MCF 10A (cell line): ENCODE measurements around the gene CAMSAP1. TPM values are rescaled to one million over a fixed set of nuclear protein-coding genes. Genes with fewer than 3 reads are reported as not detected.

Source experiments
- BruUV-seq: library from RNA; stranded (reverse); fragments of 400-500 nt; replicated peaks from 2 replicates; lab custom pipeline; 2021; lab: Mats Ljungman, UMichigan
- CTCF ChIA-PET: fragments of 300-600 bp; sonication (Branson Sonifier 250); formaldehyde crosslinking; extraction: SDS; loops from one replicate; lab custom pipeline; 2021; ENCODE audit warnings: antibody characterized with exemption, inconsistent platforms; lab: Yijun Ruan, JAX
- POLR2A ChIA-PET: fragments of 300-600, 350-650 bp; sonication (Branson Sonifier 250); formaldehyde crosslinking; extraction: SDS; loops from one replicate; lab custom pipeline; 2020; ENCODE audit warnings: antibody characterized with exemption, inconsistent platforms; lab: Yijun Ruan, JAX
- DNase-seq: peaks from one replicate; pipeline ENCODE4 v3.0.0-alpha.2; 2018; ENCODE audit not compliant: unreplicated experiment
- H3K27ac Mint-ChIP-seq: one replicate; pipeline ENCODE4 v1.8.0; 2022; ENCODE audit warnings: mild to moderate bottlenecking, low read depth, mixed read lengths; ENCODE audit not compliant: unreplicated experiment
- H3K27me3 Mint-ChIP-seq: one replicate; pipeline ENCODE4 v1.8.0; 2022; ENCODE audit warnings: mixed read lengths; ENCODE audit not compliant: insufficient read depth, unreplicated experiment
- H3K36me3 Mint-ChIP-seq: one replicate; pipeline ENCODE4 v1.8.0; 2022; ENCODE audit warnings: mild to moderate bottlenecking, moderate library complexity, mixed read lengths; ENCODE audit not compliant: insufficient read depth, unreplicated experiment
- H3K4me1 Mint-ChIP-seq: one replicate; pipeline ENCODE4 v1.8.0; 2022; ENCODE audit warnings: mixed read lengths; ENCODE audit not compliant: insufficient read depth, unreplicated experiment
- H3K4me3 Mint-ChIP-seq: one replicate; pipeline ENCODE4 v1.8.0; 2022; ENCODE audit warnings: mild to moderate bottlenecking, moderate library complexity, mixed read lengths; ENCODE audit not compliant: unreplicated experiment
- H3K9me3 Mint-ChIP-seq: one replicate; pipeline ENCODE4 v1.8.0; 2022; ENCODE audit warnings: mixed read lengths; ENCODE audit not compliant: unreplicated experiment
- intact Hi-C: fragments of 100-400 bp; cut with micrococcal nuclease; formaldehyde crosslinking; loops from 2 replicates; pipeline ENCODE4 v1.14.1; 2022
- total RNA-seq: library from RNA; stranded (reverse); gene quantifications from 2 replicates; pipeline ENCODE4 v1.2.3, GENCODE V29; 2022
- TF ChIP-seq, protein P1 (sequence below): fragments of 200-600 bp; IDR thresholded peaks from one replicate; pipeline ENCODE4 v1.8.0; 2022; ENCODE audit warnings: antibody characterized with exemption, mild to moderate bottlenecking; ENCODE audit not compliant: unreplicated experiment

CAMSAP1 gene
- total RNA-seq, 1 experiment from 2014 or later = 39.5 TPM

DNA sequence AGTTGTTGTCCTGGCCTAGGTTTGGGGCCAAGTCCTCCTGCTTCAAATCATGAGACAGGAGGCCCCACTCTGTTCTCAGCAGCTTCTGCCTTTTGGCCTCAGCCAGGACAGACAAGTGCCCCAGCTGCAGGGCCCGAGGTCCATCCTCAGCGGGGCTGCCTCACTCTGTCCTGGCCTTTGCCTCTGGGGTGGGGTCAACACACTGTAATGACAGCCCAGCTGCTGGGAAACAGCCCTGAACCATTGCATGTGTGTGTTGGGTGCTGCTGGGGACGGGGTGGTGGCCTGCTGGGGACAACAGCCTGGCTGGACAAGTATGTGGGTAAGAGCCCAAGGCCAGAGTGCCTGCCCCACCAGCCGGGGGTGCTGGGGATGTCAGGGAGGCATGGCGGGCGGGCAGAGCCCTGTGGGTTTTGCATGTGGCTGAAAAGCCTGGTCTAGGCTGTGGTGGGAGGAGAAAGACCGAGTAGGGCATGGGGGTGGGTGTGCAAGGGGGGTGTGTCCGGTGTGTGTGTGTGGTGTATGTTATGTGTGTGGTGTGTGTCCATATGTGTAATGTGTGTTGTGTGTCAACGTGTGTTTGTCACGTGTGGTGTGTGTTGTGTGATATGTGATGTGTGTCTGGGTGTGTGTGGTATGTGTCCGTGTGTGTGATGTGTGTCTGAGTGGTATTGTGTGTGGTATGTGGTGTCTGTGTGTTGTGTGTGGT lies 133.7 kb downstream of the CAMSAP1 start:
- TF ChIP-seq, protein P1, sequence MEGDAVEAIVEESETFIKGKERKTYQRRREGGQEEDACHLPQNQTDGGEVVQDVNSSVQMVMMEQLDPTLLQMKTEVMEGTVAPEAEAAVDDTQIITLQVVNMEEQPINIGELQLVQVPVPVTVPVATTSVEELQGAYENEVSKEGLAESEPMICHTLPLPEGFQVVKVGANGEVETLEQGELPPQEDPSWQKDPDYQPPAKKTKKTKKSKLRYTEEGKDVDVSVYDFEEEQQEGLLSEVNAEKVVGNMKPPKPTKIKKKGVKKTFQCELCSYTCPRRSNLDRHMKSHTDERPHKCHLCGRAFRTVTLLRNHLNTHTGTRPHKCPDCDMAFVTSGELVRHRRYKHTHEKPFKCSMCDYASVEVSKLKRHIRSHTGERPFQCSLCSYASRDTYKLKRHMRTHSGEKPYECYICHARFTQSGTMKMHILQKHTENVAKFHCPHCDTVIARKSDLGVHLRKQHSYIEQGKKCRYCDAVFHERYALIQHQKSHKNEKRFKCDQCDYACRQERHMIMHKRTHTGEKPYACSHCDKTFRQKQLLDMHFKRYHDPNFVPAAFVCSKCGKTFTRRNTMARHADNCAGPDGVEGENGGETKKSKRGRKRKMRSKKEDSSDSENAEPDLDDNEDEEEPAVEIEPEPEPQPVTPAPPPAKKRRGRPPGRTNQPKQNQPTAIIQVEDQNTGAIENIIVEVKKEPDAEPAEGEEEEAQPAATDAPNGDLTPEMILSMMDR = no peak

DNA sequence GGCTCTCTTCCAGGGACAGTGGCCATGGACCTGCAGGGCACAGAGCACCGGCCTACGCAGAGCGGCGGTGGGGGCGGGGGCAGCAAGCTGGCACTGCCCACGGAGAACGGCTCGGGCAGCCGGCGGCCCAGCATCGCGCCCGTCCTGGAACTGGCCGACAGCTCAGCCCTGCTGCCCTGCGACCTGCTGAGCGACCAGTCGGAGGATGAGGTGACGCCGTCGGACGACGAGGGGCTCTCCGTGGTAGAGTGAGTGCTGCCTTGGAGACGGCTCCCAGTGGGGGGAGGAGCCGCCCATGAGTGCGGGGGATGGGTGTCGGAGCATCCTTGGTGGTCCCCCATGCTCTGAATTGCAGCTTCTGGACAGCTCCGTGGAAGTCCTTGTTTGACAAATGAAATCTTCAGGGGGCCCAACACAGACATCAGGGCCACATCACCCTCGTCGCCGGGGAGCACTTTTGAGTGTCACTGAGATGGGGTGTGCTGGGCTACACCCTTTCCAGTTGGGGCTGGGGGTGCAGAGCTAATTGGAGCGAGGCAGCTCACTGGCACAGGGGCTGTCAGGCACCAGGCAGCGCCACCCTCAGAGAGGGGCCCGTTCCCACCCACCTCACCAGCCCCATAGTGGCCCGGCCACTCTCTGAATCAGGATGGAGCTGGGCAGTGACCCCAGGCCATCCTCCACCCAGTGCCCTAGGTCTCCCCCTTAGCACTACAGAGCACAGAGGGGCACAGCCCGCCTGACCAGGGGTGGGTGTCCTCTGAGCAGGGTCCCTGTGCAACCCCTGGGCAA lies 134.4 kb downstream of the CAMSAP1 start:
- no peak for DNase-seq
- ChIA-PET CTCF (no interaction called here), POLR2A (no interaction called here)
- BruUV-seq = no TSS peak
- no peaks in the 10 kb centered on the region for H3K4me1 Mint-ChIP-seq
- no peak overlapping the region for H3K4me3 Mint-ChIP-seq
- TF ChIP-seq, protein P1 = no peak
- no peaks in the 10 kb centered on the region for H3K9me3 Mint-ChIP-seq
- no peaks in the 10 kb centered on the region for H3K27me3 Mint-ChIP-seq
- no peaks in the 10 kb centered on the region for H3K36me3 Mint-ChIP-seq
- no peak overlapping the region for H3K27ac Mint-ChIP-seq
- intact Hi-C loops = no loop called here

More for the DNA sequence above, 133.7 kb downstream of the CAMSAP1 start:
- ChIA-PET CTCF (no interaction called here), POLR2A (no interaction called here)
- Mint-ChIP-seq H3K36me3 (no peaks in the 10 kb centered on the region), H3K9me3 (no peaks in the 10 kb centered on the region), H3K27ac (no peak overlapping the region), H3K4me3 (no peak overlapping the region), H3K4me1 (no peaks in the 10 kb centered on the region), H3K27me3 (no peaks in the 10 kb centered on the region)
- no peak for DNase-seq
- BruUV-seq = no TSS peak
- intact Hi-C loops = no loop called here

DNA sequence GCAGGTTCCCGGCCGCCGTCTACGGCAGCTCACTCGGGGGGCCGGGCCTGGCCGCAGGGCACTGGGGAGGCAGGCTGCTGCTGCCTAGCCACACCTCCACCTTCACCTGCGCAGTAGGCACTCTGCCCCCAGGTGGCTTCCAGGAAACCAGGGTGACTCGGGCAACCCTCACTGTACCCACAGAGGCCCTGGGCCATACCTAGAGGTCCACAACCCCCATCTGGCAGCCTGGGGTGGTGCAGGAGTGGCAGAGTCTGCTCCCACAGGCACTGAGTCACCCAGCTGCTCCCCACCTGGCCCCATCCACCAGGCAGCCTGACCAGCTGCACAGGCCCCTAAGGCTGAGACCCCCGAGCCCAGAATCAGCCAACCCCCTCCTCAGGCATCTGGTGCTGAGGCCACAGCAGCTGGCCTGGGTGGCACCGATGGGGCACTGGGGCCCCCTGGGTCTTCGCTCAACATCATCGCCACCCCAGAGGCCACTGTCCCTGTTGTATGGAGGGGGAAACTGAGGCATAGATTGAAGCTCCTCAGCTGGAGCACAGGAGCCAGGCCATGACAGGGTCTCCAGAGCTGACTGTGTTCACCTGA lies 135.2 kb downstream of the CAMSAP1 start:
- Mint-ChIP-seq H3K27ac (no peak overlapping the region), H3K9me3 (no peaks in the 10 kb centered on the region), H3K36me3 (no peaks in the 10 kb centered on the region), H3K4me3 (no peak overlapping the region), H3K27me3 (no peaks in the 10 kb centered on the region), H3K4me1 (no peaks in the 10 kb centered on the region)
- ChIA-PET CTCF (no interaction called here), POLR2A (no interaction called here)
- BruUV-seq = no TSS peak
- no peak for DNase-seq
- intact Hi-C loops = no loop called here
- TF ChIP-seq, protein P1 = no peak

DNA sequence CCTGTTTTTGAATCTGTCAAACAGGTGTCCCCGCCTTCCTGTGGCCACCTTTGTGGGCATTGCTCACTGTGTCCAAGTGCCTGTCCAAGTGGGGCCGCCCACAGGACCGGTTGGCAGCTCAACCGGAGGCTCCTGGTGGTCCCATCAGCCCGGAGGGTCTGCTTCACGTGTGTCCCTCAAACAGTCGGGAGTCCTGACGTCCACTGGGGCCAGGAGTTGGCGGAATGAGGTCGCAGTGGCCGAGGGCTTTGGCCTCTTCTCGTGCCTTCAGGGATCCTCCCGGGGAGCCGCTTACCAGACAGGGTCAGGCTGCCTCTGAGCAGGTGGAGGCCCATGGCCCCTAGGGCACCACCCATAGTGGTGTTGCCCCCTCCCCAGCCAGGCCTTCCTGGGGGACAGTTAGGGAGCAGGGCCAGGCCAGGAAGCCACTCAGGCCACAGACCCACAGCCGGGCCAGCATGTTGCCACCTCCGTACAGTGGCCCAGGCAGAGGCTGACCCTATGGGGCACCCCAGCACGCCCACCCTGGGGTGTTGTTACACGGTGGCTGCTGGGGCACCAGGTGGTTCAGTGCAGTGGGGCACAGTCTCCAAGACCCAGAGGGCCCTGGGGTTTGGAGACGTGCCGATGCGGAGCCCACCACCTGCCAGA lies 135.8 kb downstream of the CAMSAP1 start:
- H3K27me3 Mint-ChIP-seq = no peaks in the 10 kb centered on the region
- H3K9me3 Mint-ChIP-seq = no peaks in the 10 kb centered on the region
- TF ChIP-seq, protein P1 = no peak
- H3K4me3 Mint-ChIP-seq = no peak overlapping the region
- intact Hi-C loops = no loop called here
- H3K27ac Mint-ChIP-seq = no peak overlapping the region
- DNase-seq = no peak
- no TSS peak for BruUV-seq
- no peaks in the 10 kb centered on the region for H3K36me3 Mint-ChIP-seq
- ChIA-PET CTCF (no interaction called here), POLR2A (no interaction called here)
- H3K4me1 Mint-ChIP-seq = no peaks in the 10 kb centered on the region
